HCT116 (cell line): ENCODE measurements around the gene SLC22A8. TPM values are rescaled to one million over a fixed set of nuclear protein-coding genes. Genes with fewer than 3 reads are reported as not detected.

Experiments used
- ATAC-seq: fragments of 200-7000 bp; cut with Tn5 transposase; 2 replicates; pipeline ENCODE4 v1.9.1; 2020; ENCODE audit warnings: mild to moderate bottlenecking, moderate library complexity
- BruUV-seq: library from RNA; stranded (reverse); fragments of 400-500 nt; replicated peaks from 2 replicates; lab custom pipeline; 2021; lab: Mats Ljungman, UMichigan
- CTCF ChIA-PET: fragments of 300-600 bp; sonication (Branson Sonifier 250); formaldehyde crosslinking; loops from one replicate; lab custom pipeline; 2021; ENCODE audit warnings: antibody characterized with exemption; lab: Charles Lee
- POLR2A ChIA-PET: fragments of 300-600, 350-600 bp; sonication (Branson Sonifier 250); formaldehyde crosslinking; loops from one replicate; lab custom pipeline; 2021; ENCODE audit warnings: antibody characterized with exemption; lab: Charles Lee
- RAD21 ChIA-PET, 2 experiments: fragments of 300-600 bp; sonication (Branson Sonifier 250); formaldehyde crosslinking; loops; one replicate each; lab custom pipeline; 2023; ENCODE audit warnings: low total read pairs in 2 of 2; ENCODE audit not compliant: uncharacterized antibody in 2 of 2, unreplicated experiment in 2 of 2, low non-redundant PET in 1 of 2; lab: Charles Lee
- DNase-seq: peaks from one replicate; pipeline ENCODE4 v3.0.0-alpha.2; 2010; ENCODE audit warnings: low read depth, low spot score
- H2AFZ ChIP-seq: fragments of 200-600 bp; shearing (Covaris generic), sonication (generic); 2 replicates; pipeline ENCODE4 v1.6.1; 2017; ENCODE audit warnings: low read depth, mixed run types, mixed read lengths, antibody characterized with exemption, low read length; ENCODE audit not compliant: poor library complexity, severe bottlenecking
- H3K27ac ChIP-seq: 2 replicates; pipeline ENCODE4 v1.5.1; 2012; ENCODE audit warnings: low read depth, low read length
- H3K27me3 ChIP-seq: fragments of 200-600 bp; sonication (generic); 2 replicates; pipeline ENCODE4 v1.6.1; 2016; ENCODE audit warnings: mixed run types, low read length, mixed read lengths; ENCODE audit not compliant: insufficient read depth
- H3K36me3 ChIP-seq, 2 experiments: fragments of 200-500 bp in 1 of 2; fragments of 200-600 bp in 1 of 2; sonication (Bioruptor generic) in 1 of 2; sonication (generic) in 1 of 2; 2 replicates each; pipeline versions ENCODE4 v1.5.1 to v1.6.1; 2014 to 2016; ENCODE audit warnings: low read length in 2 of 2, inconsistent platforms in 1 of 2, mixed read lengths in 1 of 2, mixed run types in 1 of 2; ENCODE audit not compliant: insufficient read depth in 2 of 2, control insufficient read depth in 1 of 2
- H3K4me1 ChIP-seq, 2 experiments: fragments of 200-600 bp in 1 of 2; sonication (generic) in 1 of 2; 2 replicates each; pipeline versions ENCODE4 v1.5.1 to v1.6.1; 2012 to 2017; ENCODE audit warnings: low read length in 2 of 2, inconsistent platforms in 1 of 2, mild to moderate bottlenecking in 1 of 2, mixed read lengths in 1 of 2, mixed run types in 1 of 2, moderate library complexity in 1 of 2; ENCODE audit not compliant: insufficient read depth in 2 of 2, control insufficient read depth in 1 of 2
- H3K4me2 ChIP-seq: fragments of 200-600 bp; sonication (generic); 2 replicates; pipeline ENCODE4 v1.6.1; 2017; ENCODE audit warnings: mixed run types, low read length, mixed read lengths
- H3K4me3 ChIP-seq, 2 experiments: fragments of 200-600 bp in 1 of 2; sonication (generic) in 1 of 2; replicated peaks in 1 of 2; 2 replicates each; pipeline ENCODE4 v1.5.1; 2011 to 2016; ENCODE audit warnings: low read length in 2 of 2, control low read depth in 1 of 2, low read depth in 1 of 2, mild to moderate bottlenecking in 1 of 2, mixed read lengths in 1 of 2, mixed run types in 1 of 2
- H3K79me2 ChIP-seq: fragments of 200-600 bp; sonication (generic); 2 replicates; pipeline ENCODE4 v1.6.1; 2017; ENCODE audit warnings: mild to moderate bottlenecking, mixed run types, low read length, moderate library complexity, mixed read lengths; ENCODE audit not compliant: insufficient read depth
- H3K9ac ChIP-seq: fragments of 200-600 bp; sonication (generic); 2 replicates; pipeline ENCODE4 v1.6.1; 2016; ENCODE audit warnings: low read length, mixed read lengths
- H3K9me2 ChIP-seq: fragments of 200-600 bp; sonication (generic), shearing (Covaris generic); 2 replicates; pipeline ENCODE4 v1.6.1; 2017; ENCODE audit warnings: mixed run types, mild to moderate bottlenecking, moderate library complexity; ENCODE audit not compliant: insufficient read depth
- H3K9me3 ChIP-seq, 2 experiments: fragments of 200-500 bp in 1 of 2; fragments of 200-600 bp in 1 of 2; sonication (Bioruptor generic) in 1 of 2; sonication (generic) in 1 of 2; 2 replicates each; pipeline ENCODE4 v1.6.1; 2014 to 2017; ENCODE audit warnings: low read length in 2 of 2, mixed read lengths in 2 of 2, inconsistent platforms in 1 of 2, low read depth in 1 of 2, mild to moderate bottlenecking in 1 of 2, mixed run types in 1 of 2, moderate library complexity in 1 of 2; ENCODE audit not compliant: control insufficient read depth in 1 of 2, insufficient read depth in 1 of 2
- H4K20me1 ChIP-seq: fragments of 200-600 bp; sonication (generic), shearing (Covaris generic); 2 replicates; pipeline ENCODE4 v1.6.1; 2017; ENCODE audit warnings: mixed run types, mild to moderate bottlenecking, moderate library complexity; ENCODE audit not compliant: insufficient read depth
- CEBPB ChIP-seq: IDR thresholded peaks from 2 replicates; pipeline ENCODE4 v1.6.1; 2012; ENCODE audit warnings: low read depth
- EGR1 ChIP-seq: IDR thresholded peaks from 2 replicates; pipeline ENCODE4 v1.6.1; 2012; ENCODE audit warnings: low read depth
- EZH2 ChIP-seq: fragments of 200-600 bp; sonication (generic); IDR thresholded peaks from 2 replicates; pipeline ENCODE4 v1.6.1; 2017; ENCODE audit warnings: antibody characterized with exemption, mixed run types
- RAD21 ChIP-seq: IDR thresholded peaks from 2 replicates; pipeline ENCODE4 v1.6.1; 2012; ENCODE audit warnings: low read depth, mild to moderate bottlenecking
- REST ChIP-seq: IDR thresholded peaks from 2 replicates; pipeline ENCODE4 v1.6.1; 2012; ENCODE audit warnings: low read depth
- SIN3A ChIP-seq: IDR thresholded peaks from 2 replicates; pipeline ENCODE4 v1.6.1; 2012; ENCODE audit warnings: low read depth
- SP1 ChIP-seq: IDR thresholded peaks from 2 replicates; pipeline ENCODE4 v1.6.1; 2012; ENCODE audit warnings: low read depth
- SRF ChIP-seq: IDR thresholded peaks from 2 replicates; pipeline ENCODE4 v1.6.1; 2012; ENCODE audit warnings: low read depth
- TCF7L2 ChIP-seq: IDR thresholded peaks from 2 replicates; pipeline ENCODE4 v1.7.0; 2011; ENCODE audit warnings: borderline replicate concordance, inconsistent platforms; ENCODE audit not compliant: insufficient read depth, insufficient read length; ENCODE audit errors: extremely low read depth
- YY1 ChIP-seq: IDR thresholded peaks from 2 replicates; pipeline ENCODE4 v1.6.1; 2011; ENCODE audit warnings: low read length, low read depth, moderate library complexity, mild to moderate bottlenecking; ENCODE audit not compliant: insufficient replicate concordance; ENCODE audit errors: extremely low read depth
- ZFX ChIP-seq: fragments of 450-650 bp; IDR thresholded peaks from 2 replicates; pipeline ENCODE4 v1.6.1; 2017
- ZNF274 ChIP-seq: fragments of 200-500 bp; sonication (Bioruptor generic); IDR thresholded peaks from 2 replicates; pipeline ENCODE4 v1.6.1; 2014; ENCODE audit warnings: mild to moderate bottlenecking, low read depth, low read length, inconsistent platforms
- intact Hi-C: fragments of 100-400 bp; cut with micrococcal nuclease; formaldehyde crosslinking; loops from 2 replicates; pipeline ENCODE4 v1.10.0; 2022
- total RNA-seq: library from RNA; stranded (reverse); gene quantifications from one replicate; pipeline ENCODE4 v1.2.1, GENCODE V29; 2021; ENCODE audit not compliant: unreplicated experiment

The SLC22A8 gene
- total RNA-seq, 1 experiment from 2014 or later, result not detected

- BruUV-seq, result no TSS peak
- Histone ChIP-seq H3K27me3 (no peaks in the 10 kb centered on the region), H3K9me3 (no peaks in the 10 kb centered on the region), H3K9ac (no peak overlapping the region), H2AFZ (no peak overlapping the region), H3K4me3 (no peak overlapping the region), H3K27ac (no peak overlapping the region), H3K9me2 (no peaks in the 10 kb centered on the region), H3K4me2 (no peak overlapping the region), H3K4me1 (no peaks in the 10 kb centered on the region), H4K20me1 (no peaks in the 10 kb centered on the region), H3K36me3 (no peaks in the 10 kb centered on the region), H3K79me2 (no peaks in the 10 kb centered on the region)
- ChIA-PET CTCF (no interaction called here), POLR2A (no interaction called here), RAD21 (no interaction called here)
- no peak for DNase-seq
- no peak for TF ChIP-seq SIN3A
- TF ChIP-seq EGR1, result no peak
- TF ChIP-seq EZH2, result no peak
- TF ChIP-seq ZFX, result no peak
- TF ChIP-seq CEBPB, result no peak
- no peak for TF ChIP-seq RAD21
- TF ChIP-seq REST, result no peak
- no peak for TF ChIP-seq SRF
- TF ChIP-seq SP1, result no peak
- TF ChIP-seq TCF7L2, result no peak
- no peak for TF ChIP-seq YY1
- no peak for TF ChIP-seq ZNF274
- intact Hi-C loops, result no loop called here
- no peak for ATAC-seq
These were observed 61.2 kb downstream of the SLC22A8 start for GRCh38 chr11:62954478-62954877.
